Measurements from ENCODE around the gene ATP5F1E.

The ATP5F1E gene

GRCh38 chr20:59005523-59006166 lies 26.5 kb downstream of the ATP5F1E start:
- Histone ChIP-seq H3K27ac (peak overlapping the region; percentile 83 to 93), H3K4me3 (peak overlapping the region; percentile 89)
- TF ChIP-seq, protein P1, sequence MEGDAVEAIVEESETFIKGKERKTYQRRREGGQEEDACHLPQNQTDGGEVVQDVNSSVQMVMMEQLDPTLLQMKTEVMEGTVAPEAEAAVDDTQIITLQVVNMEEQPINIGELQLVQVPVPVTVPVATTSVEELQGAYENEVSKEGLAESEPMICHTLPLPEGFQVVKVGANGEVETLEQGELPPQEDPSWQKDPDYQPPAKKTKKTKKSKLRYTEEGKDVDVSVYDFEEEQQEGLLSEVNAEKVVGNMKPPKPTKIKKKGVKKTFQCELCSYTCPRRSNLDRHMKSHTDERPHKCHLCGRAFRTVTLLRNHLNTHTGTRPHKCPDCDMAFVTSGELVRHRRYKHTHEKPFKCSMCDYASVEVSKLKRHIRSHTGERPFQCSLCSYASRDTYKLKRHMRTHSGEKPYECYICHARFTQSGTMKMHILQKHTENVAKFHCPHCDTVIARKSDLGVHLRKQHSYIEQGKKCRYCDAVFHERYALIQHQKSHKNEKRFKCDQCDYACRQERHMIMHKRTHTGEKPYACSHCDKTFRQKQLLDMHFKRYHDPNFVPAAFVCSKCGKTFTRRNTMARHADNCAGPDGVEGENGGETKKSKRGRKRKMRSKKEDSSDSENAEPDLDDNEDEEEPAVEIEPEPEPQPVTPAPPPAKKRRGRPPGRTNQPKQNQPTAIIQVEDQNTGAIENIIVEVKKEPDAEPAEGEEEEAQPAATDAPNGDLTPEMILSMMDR (IDR thresholded peaks at IDR 0.05): no peak
- peak; percentile 69 for DNase-seq (ENCODE audit: low spot score)

- peak overlapping the region; percentile 89 for H3K4me3 ChIP-seq
- TF ChIP-seq, protein P1 (IDR thresholded peaks at IDR 0.05): no peak
- peak; percentile 75 for DNase-seq (ENCODE audit: low spot score)
- peak overlapping the region; percentile 83 to 93 for H3K27ac ChIP-seq
Observed at GRCh38 chr20:59004763-59005522, 27.2 kb downstream of the ATP5F1E start.

DNA sequence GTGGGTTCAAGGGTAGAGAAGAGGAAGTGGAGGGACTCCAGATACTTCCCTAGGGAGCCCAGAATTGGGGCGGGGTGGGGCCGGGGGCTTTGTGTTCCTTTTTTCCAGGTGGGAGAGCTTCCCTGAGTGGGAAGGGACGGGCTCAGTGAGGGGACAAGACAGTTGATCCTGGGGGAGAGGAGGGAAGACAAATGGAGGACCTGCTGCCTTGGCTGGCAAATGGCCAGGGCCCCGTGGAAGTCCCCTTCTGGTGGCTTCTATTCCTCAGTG lies 27.7 kb downstream of the ATP5F1E start:
- DNase-seq (ENCODE audit: low spot score): no peak
- TF ChIP-seq, protein P1 (IDR thresholded peaks at IDR 0.05): no peak
- H3K4me3 ChIP-seq: peak overlapping the region; percentile 89
- peak overlapping the region; percentile 83 to 93 for H3K27ac ChIP-seq

DNA sequence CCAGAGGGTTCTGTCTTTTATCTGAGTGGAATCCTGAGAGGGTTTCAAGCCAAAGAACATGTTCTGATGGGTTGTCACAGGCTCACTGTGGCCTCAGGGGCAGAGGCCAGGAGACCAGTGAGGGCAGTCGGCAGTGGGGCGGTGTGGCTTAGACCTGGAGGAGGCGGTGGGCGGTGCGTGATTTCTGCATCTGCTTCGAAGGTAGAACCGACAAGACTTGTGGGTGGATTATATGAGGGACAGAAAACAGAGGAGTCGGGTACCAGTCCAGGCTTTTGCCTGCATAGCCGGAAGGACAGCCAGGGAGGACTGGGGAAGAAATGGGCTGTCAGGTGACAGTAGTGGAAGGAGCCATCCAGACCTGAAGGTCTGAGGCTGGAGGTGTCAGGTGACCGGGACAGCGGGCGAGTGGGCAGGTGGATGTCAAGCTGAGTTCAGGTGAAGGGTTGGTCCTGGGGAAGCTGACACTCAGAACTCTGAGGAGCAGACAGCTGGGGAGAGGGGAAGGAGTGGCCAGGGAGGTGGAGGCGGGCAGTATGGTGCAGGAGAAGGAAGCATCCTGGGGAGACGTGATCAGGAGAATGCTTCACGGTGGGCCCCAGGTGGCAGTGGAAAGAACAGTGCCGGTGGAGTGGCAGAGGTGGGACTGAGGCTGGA lies 28.2 kb downstream of the ATP5F1E start:
- DNase-seq (ENCODE audit: low spot score): no peak
- Histone ChIP-seq H3K4me3 (peak overlapping the region; percentile 89), H3K27ac (peak overlapping the region; percentile 83 to 93)
- TF ChIP-seq, protein P1 (IDR thresholded peaks at IDR 0.05): no peak

DNA sequence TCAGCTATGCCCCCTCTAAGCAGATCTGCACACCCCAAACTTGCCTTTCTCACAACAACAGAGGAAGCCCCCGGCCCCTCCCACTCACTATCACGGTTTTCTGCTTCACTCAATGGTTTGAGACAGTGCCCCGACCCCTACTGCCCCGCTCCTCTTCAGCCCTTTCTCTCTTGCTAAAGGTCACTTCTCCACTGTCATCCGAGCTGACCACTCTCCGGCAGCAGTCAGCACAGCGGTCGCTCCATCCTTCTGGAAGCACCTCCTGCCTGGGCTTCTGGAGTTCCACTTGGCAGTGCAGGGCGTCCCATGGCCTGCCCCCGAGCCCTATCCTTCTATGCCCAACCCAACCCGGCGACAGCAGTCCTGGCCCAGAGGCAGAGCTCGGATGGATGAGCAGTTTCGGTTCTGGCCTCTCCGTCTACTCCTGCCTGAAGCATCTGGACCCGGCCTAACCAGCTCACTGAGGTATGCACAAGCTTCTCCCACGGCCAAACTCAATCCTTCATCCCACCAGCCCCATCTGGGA lies 29.2 kb downstream of the ATP5F1E start:
- TF ChIP-seq, protein P1 (IDR thresholded peaks at IDR 0.05): no peak
- no peak overlapping the region for H3K4me3 ChIP-seq
- H3K27ac ChIP-seq: no peak overlapping the region
- no peak for DNase-seq (ENCODE audit: low spot score)

GRCh38 chr20:59002388-59002787 lies 29.7 kb downstream of the ATP5F1E start:
- no peak for DNase-seq (ENCODE audit: low spot score)
- Histone ChIP-seq H3K4me3 (no peak overlapping the region), H3K27ac (no peak overlapping the region)
- TF ChIP-seq, protein P1 (IDR thresholded peaks at IDR 0.05): no peak
